Neuronal stem cell (in vitro differentiated cells): ENCODE measurements around the gene DPH1.

Source experiments
- DNase-seq: peaks from one replicate; pipeline ENCODE4 v3.0.0-alpha.2; 2013; ENCODE audit warnings: low spot score
- H2AFZ ChIP-seq: one replicate; pipeline ENCODE4 v1.6.1; 2013; ENCODE audit warnings: mild to moderate bottlenecking, low read length, inconsistent platforms
- H2AK5ac ChIP-seq: 2 replicates; pipeline ENCODE4 v1.6.1; 2013; ENCODE audit warnings: low read depth, mild to moderate bottlenecking, inconsistent platforms, low read length, moderate library complexity, mixed read lengths
- H2BK120ac ChIP-seq: 2 replicates; pipeline ENCODE4 v1.6.1; 2013; ENCODE audit warnings: low read depth, mild to moderate bottlenecking, inconsistent platforms, low read length, moderate library complexity, mixed read lengths
- H2BK12ac ChIP-seq: one replicate; pipeline ENCODE4 v1.6.1; 2013; ENCODE audit warnings: low read length, inconsistent platforms
- H2BK15ac ChIP-seq: 2 replicates; pipeline ENCODE4 v1.6.1; 2013; ENCODE audit warnings: mild to moderate bottlenecking, low read length, inconsistent platforms, mixed read lengths
- H2BK5ac ChIP-seq: one replicate; pipeline ENCODE4 v1.6.1; 2013; ENCODE audit warnings: inconsistent platforms, mild to moderate bottlenecking, low read length, moderate library complexity
- H3K14ac ChIP-seq: one replicate; pipeline ENCODE4 v1.6.1; 2013; ENCODE audit warnings: low read length, inconsistent platforms
- H3K18ac ChIP-seq: 2 replicates; pipeline ENCODE4 v1.6.1; 2013; ENCODE audit warnings: low read length, inconsistent platforms
- H3K23ac ChIP-seq: 2 replicates; pipeline ENCODE4 v1.6.1; 2013; ENCODE audit warnings: low read depth, mild to moderate bottlenecking, mixed read lengths, low read length, inconsistent platforms; ENCODE audit not compliant: poor library complexity
- H3K27ac ChIP-seq: replicated peaks from 3 replicates; pipeline ENCODE4 v1.5.1; 2013; ENCODE audit warnings: low read length, inconsistent platforms
- H3K27me3 ChIP-seq, 3 experiments: 2 replicates each; pipeline ENCODE4 v1.6.1; 2013; ENCODE audit warnings: low read length in 3 of 3, mild to moderate bottlenecking in 2 of 3, inconsistent platforms in 1 of 3, low read depth in 1 of 3, mixed read lengths in 1 of 3, moderate library complexity in 1 of 3; ENCODE audit not compliant: control insufficient read depth in 3 of 3, insufficient read depth in 3 of 3
- H3K36me3 ChIP-seq, 2 donors: replicated peaks in 1 of 2; 2 replicates each; pipeline ENCODE4 v1.6.1; 2013; ENCODE audit warnings: low read length in 2 of 2; ENCODE audit not compliant: control insufficient read depth in 2 of 2, insufficient read depth in 2 of 2
- H3K4ac ChIP-seq: 2 replicates; pipeline ENCODE4 v1.6.1; 2013; ENCODE audit warnings: inconsistent platforms, mild to moderate bottlenecking, low read length, moderate library complexity
- H3K4me1 ChIP-seq, 2 donors: 1 replicate in 1 of 2; 2 replicates in 1 of 2; pipeline ENCODE4 v1.6.1; 2013; ENCODE audit warnings: low read length in 2 of 2, low read depth in 1 of 2; ENCODE audit not compliant: control insufficient read depth in 2 of 2, insufficient read depth in 1 of 2
- H3K4me2 ChIP-seq: one replicate; pipeline ENCODE4 v1.6.1; 2013; ENCODE audit warnings: mild to moderate bottlenecking, low read length, inconsistent platforms; ENCODE audit not compliant: insufficient read depth, poor library complexity, severe bottlenecking
- H3K4me3 ChIP-seq, 2 donors: 2 replicates each; pipeline ENCODE4 v1.5.1; 2013; ENCODE audit warnings: low read length in 2 of 2, mild to moderate bottlenecking in 2 of 2, inconsistent platforms in 1 of 2, moderate library complexity in 1 of 2
- H3K79me1 ChIP-seq: one replicate; pipeline ENCODE4 v1.6.1; 2013; ENCODE audit warnings: low read depth, mild to moderate bottlenecking, inconsistent platforms, low read length, moderate library complexity
- H3K9ac ChIP-seq: one replicate; pipeline ENCODE4 v1.6.1; 2013; ENCODE audit warnings: mild to moderate bottlenecking, low read depth, low read length, inconsistent platforms; ENCODE audit not compliant: poor library complexity
- H3K9me3 ChIP-seq, 2 donors: replicated peaks in 1 of 2; 2 replicates each; pipeline versions ENCODE3 to v1.6.1; 2013; ENCODE audit warnings: low read length in 2 of 2, mild to moderate bottlenecking in 2 of 2, inconsistent platforms in 1 of 2, low read depth in 1 of 2, mixed read lengths in 1 of 2, moderate library complexity in 1 of 2; ENCODE audit not compliant: control insufficient read depth in 2 of 2, insufficient read depth in 1 of 2
- H4K8ac ChIP-seq: one replicate; pipeline ENCODE4 v1.6.1; 2013; ENCODE audit warnings: low read depth, mild to moderate bottlenecking, inconsistent platforms, low read length, moderate library complexity
- H4K91ac ChIP-seq: one replicate; pipeline ENCODE4 v1.6.1; 2013; ENCODE audit warnings: low read length, low read depth, mild to moderate bottlenecking, inconsistent platforms; ENCODE audit not compliant: poor library complexity
- WGBS, 2 donors: extraction: QIAGEN DNeasy Blood & Tissue Kit; methylation state at CpG; one replicate each; pipeline ENCODE4 v1.1.7; 2013; ENCODE audit warnings: missing lambda C conversion rate in 2 of 2, mixed read lengths in 1 of 2; ENCODE audit not compliant: insufficient read length in 2 of 2, insufficient replicate concordance in 1 of 2; ENCODE audit errors: extremely low coverage in 2 of 2; 5-methylcytosine and 5-hydroxymethylcytosine counted together

Gene DPH1

GRCh38 chr17:2071455-2072281 lies 41.7 kb downstream of the DPH1 start:
- WGBS, 2 donors: no CpG with 5 or more reads among the region's 31 CpGs
- no peak overlapping the region for H3K4me2 ChIP-seq
- H3K18ac ChIP-seq: no peak overlapping the region
- no peak overlapping the region for H3K4ac ChIP-seq
- no peak overlapping the region for H2BK5ac ChIP-seq
- H2AK5ac ChIP-seq: no peak overlapping the region
- no peak overlapping the region for H2BK120ac ChIP-seq
- H2AFZ ChIP-seq: no peak overlapping the region
- peaks cover 0 to 2% of the 10 kb centered on the region in 2 donors for H3K4me1 ChIP-seq
- no peak overlapping the region for H3K14ac ChIP-seq
- no peaks in the 10 kb centered on the region for H3K9me3 ChIP-seq
- no peak overlapping the region for H4K91ac ChIP-seq
- DNase-seq: no peak
- H3K79me1 ChIP-seq: no peaks in the 10 kb centered on the region
- H3K23ac ChIP-seq: no peak overlapping the region
- H3K4me3 ChIP-seq: no peak overlapping the region
- H2BK12ac ChIP-seq: no peak overlapping the region
- no peak overlapping the region for H3K9ac ChIP-seq
- no peak overlapping the region for H2BK15ac ChIP-seq
- peaks cover 8 to 86% of the 10 kb centered on the region in 2 donors for H3K36me3 ChIP-seq
- H3K27me3 ChIP-seq: no peaks in the 10 kb centered on the region
- no peak overlapping the region for H4K8ac ChIP-seq
- no peak overlapping the region for H3K27ac ChIP-seq

- WGBS, 2 donors: no CpG with 5 or more reads among the region's 10 CpGs
- H3K18ac ChIP-seq: peak overlapping the region; percentile 24
- H2BK120ac ChIP-seq: no peak overlapping the region
- H3K79me1 ChIP-seq: no peaks in the 10 kb centered on the region
- H3K4me3 ChIP-seq: no peak overlapping the region
- no peak overlapping the region for H3K9ac ChIP-seq
- H2AFZ ChIP-seq: no peak overlapping the region
- peaks cover 12 to 83% of the 10 kb centered on the region in 2 donors for H3K36me3 ChIP-seq
- no peak overlapping the region for H2BK5ac ChIP-seq
- H4K8ac ChIP-seq: no peak overlapping the region
- H3K27me3 ChIP-seq: no peaks in the 10 kb centered on the region
- no peak overlapping the region for H3K23ac ChIP-seq
- no peak overlapping the region for H3K27ac ChIP-seq
- DNase-seq: no peak
- H2BK15ac ChIP-seq: no peak overlapping the region
- no peaks in the 10 kb centered on the region for H3K9me3 ChIP-seq
- peaks cover 0 to 2% of the 10 kb centered on the region in 2 donors for H3K4me1 ChIP-seq
- no peak overlapping the region for H3K4ac ChIP-seq
- no peak overlapping the region for H3K4me2 ChIP-seq
- H3K14ac ChIP-seq: no peak overlapping the region
- H2AK5ac ChIP-seq: no peak overlapping the region
- H4K91ac ChIP-seq: no peak overlapping the region
- no peak overlapping the region for H2BK12ac ChIP-seq
Observed at GRCh38 chr17:2074919-2075318, 45.0 kb downstream of the DPH1 start.

DNA sequence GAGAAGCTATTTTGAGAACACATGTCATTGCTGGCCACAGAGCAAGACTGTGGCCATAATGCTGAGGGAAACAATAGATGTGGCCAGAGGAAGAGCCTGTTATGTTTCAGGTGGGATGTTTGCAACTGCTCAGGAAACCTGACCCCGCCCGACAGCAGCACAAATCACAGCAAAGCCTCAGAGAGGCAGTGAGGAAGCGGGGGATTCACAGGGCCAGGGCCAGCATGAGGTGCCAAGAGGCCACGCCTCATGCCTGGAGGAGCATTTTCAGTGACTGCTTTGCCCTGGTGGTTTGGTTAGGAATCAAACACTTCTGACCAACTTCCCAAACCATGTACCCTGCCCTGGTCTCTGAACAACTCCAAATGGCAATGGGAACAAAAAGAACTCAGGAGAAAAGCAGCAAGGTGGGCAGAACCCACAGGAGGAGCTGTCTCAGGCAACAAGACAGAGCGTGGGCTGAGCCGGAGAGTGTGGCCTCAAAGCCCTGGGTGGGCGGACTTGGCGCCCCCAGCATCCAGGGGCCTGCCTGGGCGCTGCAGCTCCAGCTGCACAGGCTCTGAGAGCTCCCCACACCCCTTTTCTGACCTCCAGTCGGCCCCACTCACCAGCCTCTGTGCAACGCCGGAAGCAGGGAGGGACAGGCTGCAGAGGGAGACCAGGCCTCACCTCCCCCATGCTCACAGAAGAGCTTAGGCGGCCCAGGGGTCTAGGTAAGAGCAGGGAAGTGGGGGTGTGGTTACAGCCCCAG lies 45.6 kb downstream of the DPH1 start:
- H3K27ac ChIP-seq: no peak overlapping the region
- no peaks in the 10 kb centered on the region for H3K9me3 ChIP-seq
- WGBS, 2 donors: no CpG with 5 or more reads among the region's 13 CpGs

More for the DNA sequence above, 45.6 kb downstream of the DPH1 start:
- Histone ChIP-seq H2BK12ac (no peak overlapping the region), H4K91ac (no peak overlapping the region), H4K8ac (no peak overlapping the region), H3K9ac (no peak overlapping the region), H3K4me2 (no peak overlapping the region), H3K79me1 (no peaks in the 10 kb centered on the region), H3K4me3 (no peak overlapping the region), H2BK120ac (no peak overlapping the region), H3K18ac (peak overlapping the region; percentile 3), H2BK15ac (no peak overlapping the region), H3K23ac (no peak overlapping the region), H2AK5ac (no peak overlapping the region), H3K4me1 (peaks cover 0 to 2% of the 10 kb centered on the region in 2 donors), H3K27me3 (no peaks in the 10 kb centered on the region), H2BK5ac (no peak overlapping the region), H3K4ac (no peak overlapping the region), H2AFZ (no peak overlapping the region), H3K14ac (no peak overlapping the region), H3K36me3 (peaks cover 12 to 81% of the 10 kb centered on the region in 2 donors)
- no peak for DNase-seq
